ENCODE results near the gene TFAP2C.

TFAP2C gene

DNA sequence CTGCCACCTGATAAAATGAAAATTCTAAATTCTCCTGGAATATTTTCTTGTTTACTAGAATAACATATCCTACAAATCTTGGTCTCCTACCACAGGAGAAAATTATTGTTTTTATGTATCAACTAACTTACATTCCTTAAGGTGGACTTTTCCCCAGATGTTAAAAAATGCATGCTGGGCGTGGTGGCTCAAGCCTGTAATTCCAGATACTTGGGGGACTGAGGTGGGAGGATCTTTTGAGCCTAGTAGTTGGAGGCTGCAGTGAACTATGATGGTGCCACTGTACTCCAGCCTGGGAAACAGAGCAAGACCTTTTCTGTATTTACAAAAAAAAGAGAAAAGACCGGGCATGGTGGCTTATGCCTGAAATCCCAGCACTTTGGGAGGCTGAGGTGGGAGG lies 27.9 kb upstream of the TFAP2C start:
- Histone ChIP-seq H3K9me3 (replicated peaks; ENCODE audit: insufficient read depth, low read length) (no peaks in the 10 kb centered on the region), H3K4me2 (ENCODE audit: low read depth, low read length) (no peak overlapping the region), H3K9me2 (replicated peaks; ENCODE audit: insufficient read depth, low read length) (no peaks in the 10 kb centered on the region), H3K4me3 (ENCODE audit: low read length) (no peak overlapping the region), H3K9ac (ENCODE audit: low read length) (no peak overlapping the region), H3K4me1 (ENCODE audit: low read length) (no peaks in the 10 kb centered on the region), H3K27ac (ENCODE audit: low read length) (no peak overlapping the region), H3K36me3 (replicated peaks; ENCODE audit: insufficient read depth, low read length) (no peaks in the 10 kb centered on the region), H2AFZ (ENCODE audit: low read length) (no peak overlapping the region), H3K79me2 (ENCODE audit: low read length) (no peaks in the 10 kb centered on the region), H3F3A (ENCODE audit: insufficient read depth, low read length) (no peaks in the 10 kb centered on the region), H3K27me3 (replicated peaks; ENCODE audit: insufficient read depth, low read length) (no peaks in the 10 kb centered on the region), H4K20me1 (ENCODE audit: insufficient read depth, low read length) (no peaks in the 10 kb centered on the region)
- no peak for DNase-seq
- TF ChIP-seq EZH2 (optimal IDR thresholded peaks at IDR 0.05; ENCODE audit: low read depth, low read length) (no peak), CTCF (IDR thresholded peaks at IDR 0.05; ENCODE audit: low read length) (no peak), EZH2phosphoT487 (IDR thresholded peaks at IDR 0.05; ENCODE audit: low read length) (no peak)

GRCh38 chr20:56604673-56605072 lies 24.4 kb upstream of the TFAP2C start:
- DNase-seq, result no peak
- no peaks in the 10 kb centered on the region for H3K27me3 ChIP-seq (replicated peaks; ENCODE audit: insufficient read depth, low read length)
- H3K4me2 ChIP-seq (ENCODE audit: low read depth, low read length), result no peak overlapping the region

DNA sequence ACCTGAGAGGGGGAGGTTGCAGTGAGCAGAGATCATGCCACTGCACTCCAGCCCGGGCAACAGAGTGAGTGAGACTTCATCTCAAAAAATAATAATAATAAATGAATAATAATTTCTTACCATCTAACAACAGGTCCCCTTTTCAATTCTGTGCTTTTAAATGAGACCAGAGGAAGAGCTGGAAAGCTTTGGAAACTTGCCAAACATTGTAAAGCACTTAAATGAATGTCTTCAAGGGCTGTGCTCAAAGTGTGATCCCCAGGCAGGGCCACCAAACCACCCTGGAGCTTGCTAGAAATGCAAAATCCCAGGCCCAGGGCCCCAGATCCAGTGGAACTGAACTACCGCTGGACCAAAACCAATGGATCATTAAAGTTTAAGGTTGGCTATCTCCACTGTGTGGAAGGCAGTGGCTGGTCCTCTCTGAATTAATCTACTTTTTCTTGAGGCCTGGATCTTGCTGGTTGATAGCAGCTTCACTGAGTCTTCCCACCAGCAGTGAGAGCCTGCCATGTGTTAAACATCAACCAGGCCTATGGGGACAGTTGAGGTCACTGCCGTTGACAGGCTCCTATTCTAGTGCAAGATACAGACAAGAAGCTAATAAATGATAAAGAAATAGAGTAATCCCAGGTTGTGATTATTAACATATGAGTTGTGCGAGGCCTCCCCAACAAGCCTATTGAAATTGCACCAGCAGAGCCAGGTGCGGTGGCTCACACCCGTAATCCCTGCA lies 23.7 kb upstream of the TFAP2C start:
- Histone ChIP-seq H3K4me2 (ENCODE audit: low read depth, low read length) (no peak overlapping the region), H2AFZ (ENCODE audit: low read length) (no peak overlapping the region), H3K27me3 (replicated peaks; ENCODE audit: insufficient read depth, low read length) (no peaks in the 10 kb centered on the region), H3K9me2 (replicated peaks; ENCODE audit: insufficient read depth, low read length) (no peaks in the 10 kb centered on the region), H3K4me3 (ENCODE audit: low read length) (no peak overlapping the region), H3F3A (ENCODE audit: insufficient read depth, low read length) (no peaks in the 10 kb centered on the region), H4K20me1 (ENCODE audit: insufficient read depth, low read length) (no peaks in the 10 kb centered on the region), H3K9ac (ENCODE audit: low read length) (no peak overlapping the region), H3K79me2 (ENCODE audit: low read length) (no peaks in the 10 kb centered on the region), H3K4me1 (ENCODE audit: low read length) (no peaks in the 10 kb centered on the region), H3K36me3 (replicated peaks; ENCODE audit: insufficient read depth, low read length) (no peaks in the 10 kb centered on the region), H3K9me3 (replicated peaks; ENCODE audit: insufficient read depth, low read length) (no peaks in the 10 kb centered on the region), H3K27ac (ENCODE audit: low read length) (no peak overlapping the region)
- TF ChIP-seq EZH2 (optimal IDR thresholded peaks at IDR 0.05; ENCODE audit: low read depth, low read length), result no peak
- TF ChIP-seq EZH2phosphoT487 (IDR thresholded peaks at IDR 0.05; ENCODE audit: low read length), result no peak
- no peak for TF ChIP-seq CTCF (IDR thresholded peaks at IDR 0.05; ENCODE audit: low read length)
- no peak for DNase-seq

More at GRCh38 chr20:56604673-56605072, 24.4 kb upstream of the TFAP2C start:
- Histone ChIP-seq H3K4me1 (ENCODE audit: low read length) (no peaks in the 10 kb centered on the region), H2AFZ (ENCODE audit: low read length) (no peak overlapping the region), H3K9me3 (replicated peaks; ENCODE audit: insufficient read depth, low read length) (no peaks in the 10 kb centered on the region), H3K4me3 (ENCODE audit: low read length) (no peak overlapping the region), H3K27ac (ENCODE audit: low read length) (no peak overlapping the region), H3K36me3 (replicated peaks; ENCODE audit: insufficient read depth, low read length) (no peaks in the 10 kb centered on the region), H3K79me2 (ENCODE audit: low read length) (no peaks in the 10 kb centered on the region), H3K9me2 (replicated peaks; ENCODE audit: insufficient read depth, low read length) (no peaks in the 10 kb centered on the region), H3F3A (ENCODE audit: insufficient read depth, low read length) (no peaks in the 10 kb centered on the region), H3K9ac (ENCODE audit: low read length) (no peak overlapping the region), H4K20me1 (ENCODE audit: insufficient read depth, low read length) (no peaks in the 10 kb centered on the region)
- no peak for TF ChIP-seq EZH2 (optimal IDR thresholded peaks at IDR 0.05; ENCODE audit: low read depth, low read length)
- TF ChIP-seq CTCF (IDR thresholded peaks at IDR 0.05; ENCODE audit: low read length), result no peak
- TF ChIP-seq EZH2phosphoT487 (IDR thresholded peaks at IDR 0.05; ENCODE audit: low read length), result no peak

Data from MM.1S (cell line).